K562 (cell line): ENCODE data around the gene IRAK4. TPM values are rescaled to one million over a fixed set of nuclear protein-coding genes. Genes with fewer than 3 reads are reported as not detected.

ENCODE experiments used
- ATAC-seq: fragments of 200-7000 bp; cut with Tn5 transposase; 3 replicates; pipeline ENCODE4 v1.9.1; 2020; ENCODE audit warnings: moderate library complexity
- BruUV-seq: library from RNA; stranded (reverse); fragments of 400-500 nt; replicated peaks from 2 replicates; lab custom pipeline; 2021; lab: Mats Ljungman, UMichigan
- CTCF ChIA-PET: fragments of 300-600 bp; formaldehyde crosslinking; extraction: SDS; loops from one replicate; lab custom pipeline; 2021; ENCODE audit warnings: low intra/inter-chr PET ratio; lab: Yijun Ruan, JAX
- POLR2A ChIA-PET: fragments of 300-600, 350-650 bp; sonication (Branson Sonifier 250); formaldehyde crosslinking; extraction: SDS; loops from one replicate; lab custom pipeline; 2021; ENCODE audit warnings: antibody characterized with exemption, inconsistent platforms; lab: Yijun Ruan, JAX
- DNase-seq, 4 experiments: peaks; one replicate each; pipeline versions ENCODE4 v3.0.0 to v3.0.0-alpha.2; 2011 to 2018; ENCODE audit warnings: low spot score in 3 of 4, mixed read lengths in 3 of 4; ENCODE audit errors: extremely low read depth in 1 of 4
- FAIRE-seq: peaks from 2 replicates; lab custom pipeline; 2011; peaks lifted over from hg19 to GRCh38; lab: Jason Lieb, UNC
- H2AFZ ChIP-seq: 2 replicates; pipeline ENCODE4 v1.6.0; 2011; ENCODE audit warnings: low read depth, low read length, control low read depth, inconsistent platforms
- H3K27ac ChIP-seq: fragments of 200-600 bp; 3 replicates; pipeline ENCODE4 v1.8.0; 2011; ENCODE audit warnings: low read depth, mild to moderate bottlenecking, control low read depth, inconsistent platforms, low read length, moderate library complexity, mixed read lengths; ENCODE audit errors: extremely low read depth
- H3K27me3 ChIP-seq, 2 experiments: fragments of 300-600 bp in 1 of 2; 2 replicates in 1 of 2; 3 replicates in 1 of 2; pipeline versions ENCODE4 v1.6.0 to v1.8.0; 2011; ENCODE audit warnings: inconsistent platforms in 2 of 2, low read length in 2 of 2, mild to moderate bottlenecking in 1 of 2, mixed read lengths in 1 of 2, moderate library complexity in 1 of 2; ENCODE audit not compliant: control insufficient read depth in 2 of 2, insufficient read depth in 2 of 2
- H3K36me3 ChIP-seq: fragments of 300-600 bp; 3 replicates; pipeline ENCODE4 v1.8.0; 2011; ENCODE audit warnings: mild to moderate bottlenecking, low read length, inconsistent platforms; ENCODE audit not compliant: control insufficient read depth, insufficient read depth
- H3K4me1 ChIP-seq, 2 experiments: fragments of 200-600 bp in 1 of 2; replicated peaks in 1 of 2; 2 replicates in 1 of 2; 3 replicates in 1 of 2; pipeline versions ENCODE4 v1.5.1 to v1.8.0; 2011; ENCODE audit warnings: inconsistent platforms in 2 of 2, low read length in 2 of 2, mild to moderate bottlenecking in 1 of 2, mixed read lengths in 1 of 2, moderate library complexity in 1 of 2; ENCODE audit not compliant: control insufficient read depth in 2 of 2, insufficient read depth in 2 of 2
- H3K4me2 ChIP-seq: 2 replicates; pipeline ENCODE4 v1.6.1; 2011; ENCODE audit warnings: low read length, control low read depth, inconsistent platforms, mixed read lengths; ENCODE audit not compliant: insufficient read depth
- H3K4me3 ChIP-seq: fragments of 200-600 bp; sonication (generic), shearing (Covaris generic); 2 replicates; pipeline ENCODE4 v1.5.1; 2016; ENCODE audit warnings: control low read depth, inconsistent platforms
- H3K79me2 ChIP-seq: fragments of 200-600 bp; 3 replicates; pipeline ENCODE4 v1.8.0; 2011; ENCODE audit warnings: low read length, inconsistent platforms; ENCODE audit not compliant: control insufficient read depth, insufficient read depth
- H3K9ac ChIP-seq, 2 experiments: 2 replicates each; pipeline versions ENCODE4 v1.6.0 to v1.6.1; 2011; ENCODE audit warnings: low read depth in 2 of 2, low read length in 2 of 2, control low read depth in 1 of 2, inconsistent platforms in 1 of 2, mild to moderate bottlenecking in 1 of 2, mixed read lengths in 1 of 2; ENCODE audit not compliant: insufficient read depth in 1 of 2
- H3K9me1 ChIP-seq: one replicate; pipeline ENCODE4 v1.6.0; 2011; ENCODE audit warnings: inconsistent platforms, mild to moderate bottlenecking, low read length, moderate library complexity; ENCODE audit not compliant: control insufficient read depth, insufficient read depth
- H3K9me3 ChIP-seq: replicated peaks from 2 replicates; pipeline ENCODE4 v1.5.1; 2011; ENCODE audit warnings: low read depth, low read length, inconsistent platforms; ENCODE audit not compliant: control insufficient read depth, insufficient read depth
- H4K20me1 ChIP-seq: replicated peaks from 2 replicates; pipeline ENCODE4 v1.6.1; 2011; ENCODE audit warnings: low read length, inconsistent platforms, mixed read lengths; ENCODE audit not compliant: control insufficient read depth, insufficient read depth
- BRD9 ChIP-seq: fragments of 450-650 bp; IDR thresholded peaks from 2 replicates; pipeline ENCODE4 v1.6.1; 2018; ENCODE audit warnings: low read depth; ENCODE audit not compliant: partially characterized antibody
- DEAF1 ChIP-seq: fragments of 450-650 bp; formaldehyde crosslinking; IDR thresholded peaks from 2 replicates; pipeline ENCODE4 v1.4.0; 2020; ENCODE audit warnings: mild to moderate bottlenecking, moderate library complexity
- FOXJ2 ChIP-seq: fragments of 200-800 bp; sonication (Bioruptor generic); IDR thresholded peaks from 2 replicates; pipeline ENCODE4 v1.6.1; 2016; ENCODE audit warnings: missing genetic modification characterization, missing compliant biosample characterization
- PTBP1 ChIP-seq: fragments of 200-400 bp; formaldehyde crosslinking; IDR thresholded peaks from 2 replicates; pipeline ENCODE4 v1.6.1; 2017; ENCODE audit warnings: low read depth, low read length
- RAD21 ChIP-seq, 2 experiments: fragments of 250-450 bp in 1 of 2; fragments of 450-650 bp in 1 of 2; sonication (Bioruptor Pico) in 1 of 2; formaldehyde crosslinking in 1 of 2; IDR thresholded peaks in 1 of 2; conservative IDR thresholded peaks in 1 of 2; 2 replicates each; pipeline versions ENCODE4 v1.4.0 to v1.8.0; 2020 to 2022; ENCODE audit warnings: mild to moderate bottlenecking in 2 of 2, moderate library complexity in 1 of 2
- SAP30 ChIP-seq: fragments of 200-600 bp; sonication (generic); IDR thresholded peaks from 2 replicates; pipeline ENCODE4 v1.6.1; 2012; ENCODE audit warnings: borderline replicate concordance, low read depth, mild to moderate bottlenecking, moderate library complexity, low read length, control low read depth, inconsistent platforms; ENCODE audit not compliant: insufficient read depth, poor library complexity, severe bottlenecking
- SMARCE1 ChIP-seq: fragments of 450-650 bp; IDR thresholded peaks from 2 replicates; pipeline ENCODE4 v1.7.1; 2016; ENCODE audit warnings: mild to moderate bottlenecking
- TCF3 ChIP-seq: sonication (generic); formaldehyde crosslinking; IDR thresholded peaks from 2 replicates; pipeline ENCODE4 v1.4.0; 2020; ENCODE audit warnings: mild to moderate bottlenecking, missing genetic modification reagents
- THRAP3 ChIP-seq: fragments of 450-650 bp; IDR thresholded peaks from 2 replicates; pipeline ENCODE4 v1.6.1; 2016; ENCODE audit warnings: mild to moderate bottlenecking, inconsistent platforms, borderline replicate concordance
- WGBS: fragments of 100-300 bp; shearing (Covaris generic); methylation state at CpG from one replicate; pipeline ENCODE4 v1.1.6; 2016; ENCODE audit warnings: low coverage, mixed read lengths; ENCODE audit not compliant: insufficient coverage; ENCODE audit errors: missing lambda C conversion rate; 5-methylcytosine and 5-hydroxymethylcytosine counted together
- in situ Hi-C: fragments of 300-500 bp; cut with MboI; formaldehyde crosslinking; loops from 4 replicates; pipeline ENCODE4 v1.15.0; 2018; ENCODE audit warnings: inconsistent platforms, mixed read lengths
- intact Hi-C: fragments of 100-400 bp; cut with micrococcal nuclease; formaldehyde crosslinking; loops from 2 replicates; pipeline ENCODE4 v1.14.2; 2022
- polyA plus RNA-seq, 8 experiments: library from polyadenylated mRNA; depleted of rRNA in 4 of 8; stranded (reverse) in 5 of 8; unstranded in 3 of 8; fragments of >200 nt; fragmentation: Nextera tagmentation in 2 of 8; fragmentation: Illumina TruSeq in 1 of 8; extraction: Ambion mirVana in 2 of 8; extraction: Trizol in 1 of 8; gene quantifications; 2 replicates each; pipeline versions ENCODE4 v1.2.1 to v1.2.3, GENCODE V29; 2011 to 2014; ENCODE audit warnings: inconsistent platforms in 1 of 8, missing spikeins in 1 of 8
- total RNA-seq, 7 experiments: library from RNA; depleted of rRNA in 6 of 7; stranded (reverse); fragments of >200 nt in 6 of 7; fragmentation: Illumina TruSeq in 2 of 7; extraction: Trizol in 2 of 7; gene quantifications; 2 replicates each; pipeline versions ENCODE4 v1.2.1 to v1.2.3, GENCODE V29; 2011 to 2021; ENCODE audit warnings: low replicate concordance in 1 of 7
- TF ChIP-seq, protein P1 (sequence below): sonication (generic); formaldehyde crosslinking; IDR thresholded peaks from 2 replicates; pipeline ENCODE4 v1.8.0; 2022; ENCODE audit warnings: mild to moderate bottlenecking, missing genetic modification reagents, borderline replicate concordance

Gene IRAK4
- total and polyA plus RNA-seq, 9 of the 15 experiments (the other 6 are each of a cell fraction or from before 2014, with no cell fraction given): 10.8 to 34.5 (median 16.0) TPM

- no peak for DNase-seq
- H3K27me3 ChIP-seq: no peaks in the 10 kb centered on the region
- peaks cover 0 to 4% of the 10 kb centered on the region in 2 experiments; a peak in 1 of 5 replicates for H3K4me1 ChIP-seq
- H3K27ac ChIP-seq: no peak overlapping the region
- no peaks in the 10 kb centered on the region for H3K9me3 ChIP-seq
- no peak for TF ChIP-seq PTBP1
- no peak for TF ChIP-seq BRD9
- ATAC-seq: no peak
- CTCF ChIA-PET: no interaction called here
- in situ Hi-C loops: no loop called here
- H3K36me3 ChIP-seq: peaks cover 21% of the 10 kb centered on the region
- no peak overlapping the region for H3K9ac ChIP-seq
- POLR2A ChIA-PET: interaction anchor here (1.7 kb wide), 1 partner anchor 11 kb away, joined by 5 read pairs; no protein-coding TSS in a partner anchor
- no peak overlapping the region for H3K4me3 ChIP-seq
- BruUV-seq: no TSS peak
- no peaks in the 10 kb centered on the region for H4K20me1 ChIP-seq
- intact Hi-C loops: no loop called here
- peaks cover 10% of the 10 kb centered on the region; the same call in 1 of the 3 replicates for H3K79me2 ChIP-seq
- no peaks in the 10 kb centered on the region for H3K9me1 ChIP-seq
- no peak overlapping the region for H3K4me2 ChIP-seq
- no peak for FAIRE-seq
- no peak overlapping the region for H2AFZ ChIP-seq
These were observed 7.5 kb downstream of the IRAK4 start for GRCh38 chr12:43766291-43766690.

- no peaks in the 10 kb centered on the region for H4K20me1 ChIP-seq
- no peak overlapping the region for H3K27ac ChIP-seq
- BruUV-seq: no TSS peak
- intact Hi-C loops: loop anchor here (1.0 kb wide), 1 partner anchor 106 kb away; no protein-coding TSS in a partner anchor
- H3K36me3 ChIP-seq: peaks cover 65% of the 10 kb centered on the region
- no peaks in the 10 kb centered on the region for H3K27me3 ChIP-seq
- no peaks in the 10 kb centered on the region for H3K9me3 ChIP-seq
- H3K79me2 ChIP-seq: no peaks in the 10 kb centered on the region
- H2AFZ ChIP-seq: no peak overlapping the region
- H3K9ac ChIP-seq: no peak overlapping the region
- ATAC-seq: peak; percentile 93
- POLR2A ChIA-PET: interaction anchor here (1.3 kb wide), 1 partner anchor 18 kb away, joined by 5 read pairs; the partner anchor contains the start of genes IRAK4 and PUS7L
- CTCF ChIA-PET: interaction anchor here (0.6 to 4.3 kb wide), 2 partner anchors 106 to 1496 kb away, joined by 3 to 44 read pairs; no protein-coding TSS in a partner anchor
- FAIRE-seq: no peak
- H3K9me1 ChIP-seq: no peaks in the 10 kb centered on the region
- in situ Hi-C loops: loop anchor here (5.0 kb wide), 1 partner anchor 106 kb away; no protein-coding TSS in a partner anchor
- no peak overlapping the region for H3K4me2 ChIP-seq
- WGBS: 35% methylated on average over 3 of the region's 3 CpGs
- no peak overlapping the region for H3K4me3 ChIP-seq
- H3K4me1 ChIP-seq: no peaks in the 10 kb centered on the region
- peak in 2 of 4 experiments; percentile 37 to 39 for DNase-seq
- TF ChIP-seq RAD21 (CRISPR knock-in tag; conservative IDR thresholded peaks at IDR 0.05 in 1 of 2, IDR thresholded peaks at IDR 0.05 in 1 of 2): peak; percentile 64 to 67; a peak in 3 of 4 replicates
- TF ChIP-seq, protein P1, sequence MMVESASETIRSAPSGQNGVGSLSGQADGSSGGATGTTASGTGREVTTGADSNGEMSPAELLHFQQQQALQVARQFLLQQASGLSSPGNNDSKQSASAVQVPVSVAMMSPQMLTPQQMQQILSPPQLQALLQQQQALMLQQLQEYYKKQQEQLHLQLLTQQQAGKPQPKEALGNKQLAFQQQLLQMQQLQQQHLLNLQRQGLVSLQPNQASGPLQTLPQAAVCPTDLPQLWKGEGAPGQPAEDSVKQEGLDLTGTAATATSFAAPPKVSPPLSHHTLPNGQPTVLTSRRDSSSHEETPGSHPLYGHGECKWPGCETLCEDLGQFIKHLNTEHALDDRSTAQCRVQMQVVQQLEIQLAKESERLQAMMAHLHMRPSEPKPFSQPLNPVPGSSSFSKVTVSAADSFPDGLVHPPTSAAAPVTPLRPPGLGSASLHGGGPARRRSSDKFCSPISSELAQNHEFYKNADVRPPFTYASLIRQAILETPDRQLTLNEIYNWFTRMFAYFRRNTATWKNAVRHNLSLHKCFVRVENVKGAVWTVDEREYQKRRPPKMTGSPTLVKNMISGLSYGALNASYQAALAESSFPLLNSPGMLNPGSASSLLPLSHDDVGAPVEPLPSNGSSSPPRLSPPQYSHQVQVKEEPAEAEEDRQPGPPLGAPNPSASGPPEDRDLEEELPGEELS (CRISPR knock-in tag): no peak
- TF ChIP-seq TCF3 (CRISPR knock-in tag): peak; percentile 35; the same call in 1 of the 2 replicates
- no peak for TF ChIP-seq THRAP3
- TF ChIP-seq DEAF1 (CRISPR knock-in tag): 0 out of 2 replicates have a peak, but pooled peaks have one; percentile 36
- no peak for TF ChIP-seq SAP30
- TF ChIP-seq FOXJ2 (tag): no peak
- no peak for TF ChIP-seq SMARCE1
These were observed 17.7 kb downstream of the IRAK4 start for GRCh38 chr12:43776498-43776897.
